LNCAP (cell line): Measurements from ENCODE around the gene RAX2.

Experiments
- TF ChIP-seq, protein P1 (sequence below): fragments of 450-650 bp; IDR thresholded peaks from 2 replicates; pipeline ENCODE4 v1.5.1; 2017; ENCODE audit warnings: mild to moderate bottlenecking

The RAX2 gene

DNA sequence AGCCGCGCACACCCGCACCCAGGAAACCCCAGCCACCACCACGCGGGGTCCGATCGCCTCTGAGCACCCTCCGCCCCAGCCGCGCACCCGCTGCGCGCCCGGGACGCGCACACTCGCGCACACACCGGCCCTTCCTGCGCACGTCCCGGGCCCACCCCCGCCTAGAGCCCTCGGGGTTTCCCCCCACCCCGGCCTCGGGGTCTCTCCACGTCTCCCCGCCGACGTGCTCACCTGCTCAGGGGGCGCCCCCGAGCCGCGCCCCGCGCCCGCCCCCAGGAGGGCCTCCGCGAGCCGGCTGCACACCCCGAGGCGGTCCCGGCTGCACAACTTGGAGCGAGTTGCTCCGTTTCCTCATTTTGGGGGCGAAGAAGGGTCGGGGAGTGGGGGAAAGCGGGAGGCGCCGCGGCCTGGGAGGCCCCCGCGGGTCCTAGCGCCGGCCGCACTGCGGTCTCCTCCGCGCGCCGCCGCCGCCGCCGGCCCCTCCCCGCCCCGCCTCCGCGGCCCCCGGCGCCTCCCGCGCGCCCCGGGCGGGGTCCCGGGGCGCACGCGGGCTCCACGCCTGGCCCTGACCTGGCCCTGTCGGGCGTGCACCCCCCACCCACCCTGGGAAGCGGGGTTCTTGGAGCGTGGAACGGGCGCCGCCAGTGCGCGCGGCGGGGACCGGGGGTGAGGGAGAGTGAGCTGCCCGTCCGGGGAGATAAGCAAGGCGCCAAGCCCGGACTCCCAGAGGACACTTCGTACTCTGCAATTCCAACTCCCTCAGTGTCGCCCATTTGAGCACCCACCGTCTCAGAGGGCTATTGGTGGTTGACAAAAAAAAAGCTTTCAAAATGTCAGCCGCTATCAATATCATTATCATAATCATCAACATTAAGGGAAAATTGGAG is 14.2 kb upstream of the RAX2 start, which contains the start of gene MATK:
Gene MATK, minus strand, starts transcription at position 444 of the 887 bp plus-strand sequence. CDS start 1,246 bp downstream, outside the sequence.
- TF ChIP-seq, protein P1, sequence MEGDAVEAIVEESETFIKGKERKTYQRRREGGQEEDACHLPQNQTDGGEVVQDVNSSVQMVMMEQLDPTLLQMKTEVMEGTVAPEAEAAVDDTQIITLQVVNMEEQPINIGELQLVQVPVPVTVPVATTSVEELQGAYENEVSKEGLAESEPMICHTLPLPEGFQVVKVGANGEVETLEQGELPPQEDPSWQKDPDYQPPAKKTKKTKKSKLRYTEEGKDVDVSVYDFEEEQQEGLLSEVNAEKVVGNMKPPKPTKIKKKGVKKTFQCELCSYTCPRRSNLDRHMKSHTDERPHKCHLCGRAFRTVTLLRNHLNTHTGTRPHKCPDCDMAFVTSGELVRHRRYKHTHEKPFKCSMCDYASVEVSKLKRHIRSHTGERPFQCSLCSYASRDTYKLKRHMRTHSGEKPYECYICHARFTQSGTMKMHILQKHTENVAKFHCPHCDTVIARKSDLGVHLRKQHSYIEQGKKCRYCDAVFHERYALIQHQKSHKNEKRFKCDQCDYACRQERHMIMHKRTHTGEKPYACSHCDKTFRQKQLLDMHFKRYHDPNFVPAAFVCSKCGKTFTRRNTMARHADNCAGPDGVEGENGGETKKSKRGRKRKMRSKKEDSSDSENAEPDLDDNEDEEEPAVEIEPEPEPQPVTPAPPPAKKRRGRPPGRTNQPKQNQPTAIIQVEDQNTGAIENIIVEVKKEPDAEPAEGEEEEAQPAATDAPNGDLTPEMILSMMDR, result no peak

DNA sequence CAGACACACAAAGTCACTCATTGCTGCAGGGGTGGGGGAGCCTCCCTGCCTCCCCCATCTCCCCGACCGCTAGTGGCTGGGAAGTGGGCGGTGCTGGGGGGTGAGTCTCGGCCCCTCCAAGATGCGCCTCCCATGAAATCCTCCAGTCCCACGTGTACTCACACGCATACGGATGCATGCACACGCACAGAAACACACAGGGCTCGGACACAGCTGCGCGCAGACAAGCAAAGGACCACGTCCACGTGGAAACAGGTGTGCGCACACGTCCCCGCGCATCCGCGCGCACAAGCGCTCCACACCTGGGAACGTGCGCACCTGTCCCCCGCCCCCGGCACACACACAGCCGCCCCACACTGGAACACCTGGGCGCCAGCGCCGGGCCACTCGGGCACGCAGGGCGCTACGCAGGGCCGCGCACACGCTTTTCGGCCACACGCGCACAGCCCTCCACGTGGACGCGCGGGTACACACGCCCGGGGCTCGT is 13.5 kb upstream of the RAX2 start:
- TF ChIP-seq, protein P1, result no peak

DNA sequence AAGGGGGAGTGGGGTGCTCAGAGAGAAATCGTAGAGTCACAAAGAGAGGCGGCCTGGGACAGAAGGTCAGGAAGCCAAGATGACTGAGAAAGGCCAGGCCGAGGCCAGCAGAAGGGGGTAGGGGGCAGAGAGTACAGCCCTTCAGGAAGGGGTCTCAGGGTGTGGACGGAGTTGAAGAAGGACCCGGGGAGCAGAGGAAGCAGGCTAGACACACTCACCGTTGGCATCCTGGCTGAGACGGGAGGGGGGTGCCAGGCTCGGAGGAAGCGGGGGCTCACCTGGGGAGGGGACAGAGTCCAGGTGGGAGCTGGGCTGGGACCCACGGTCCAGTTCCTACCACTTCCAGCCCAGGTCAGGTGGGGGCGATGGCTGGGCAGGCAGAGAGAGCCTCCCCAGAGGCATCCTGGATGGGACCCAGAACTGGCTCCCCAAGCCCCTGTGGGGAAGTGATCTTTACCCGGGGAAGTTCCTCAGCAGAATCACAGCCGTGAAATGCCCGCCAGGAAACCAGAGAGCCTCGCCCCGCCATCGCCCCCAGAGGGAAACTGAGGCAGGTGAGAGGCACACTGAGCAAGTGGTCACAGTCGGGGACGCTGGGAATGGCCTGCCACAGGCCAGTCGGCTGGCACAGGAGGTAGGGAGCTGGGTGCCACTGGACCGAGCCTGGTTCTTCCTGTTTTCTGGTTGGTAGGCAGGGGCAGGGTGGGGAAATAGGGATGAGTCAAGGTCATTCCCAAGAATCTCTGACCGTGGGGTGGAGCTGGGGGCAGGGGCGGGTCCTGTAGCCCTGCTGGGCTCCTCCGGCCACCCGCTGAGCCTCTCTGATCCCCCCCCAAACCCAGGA is 12.8 kb upstream of the RAX2 start:
- TF ChIP-seq, protein P1, result no peak

DNA sequence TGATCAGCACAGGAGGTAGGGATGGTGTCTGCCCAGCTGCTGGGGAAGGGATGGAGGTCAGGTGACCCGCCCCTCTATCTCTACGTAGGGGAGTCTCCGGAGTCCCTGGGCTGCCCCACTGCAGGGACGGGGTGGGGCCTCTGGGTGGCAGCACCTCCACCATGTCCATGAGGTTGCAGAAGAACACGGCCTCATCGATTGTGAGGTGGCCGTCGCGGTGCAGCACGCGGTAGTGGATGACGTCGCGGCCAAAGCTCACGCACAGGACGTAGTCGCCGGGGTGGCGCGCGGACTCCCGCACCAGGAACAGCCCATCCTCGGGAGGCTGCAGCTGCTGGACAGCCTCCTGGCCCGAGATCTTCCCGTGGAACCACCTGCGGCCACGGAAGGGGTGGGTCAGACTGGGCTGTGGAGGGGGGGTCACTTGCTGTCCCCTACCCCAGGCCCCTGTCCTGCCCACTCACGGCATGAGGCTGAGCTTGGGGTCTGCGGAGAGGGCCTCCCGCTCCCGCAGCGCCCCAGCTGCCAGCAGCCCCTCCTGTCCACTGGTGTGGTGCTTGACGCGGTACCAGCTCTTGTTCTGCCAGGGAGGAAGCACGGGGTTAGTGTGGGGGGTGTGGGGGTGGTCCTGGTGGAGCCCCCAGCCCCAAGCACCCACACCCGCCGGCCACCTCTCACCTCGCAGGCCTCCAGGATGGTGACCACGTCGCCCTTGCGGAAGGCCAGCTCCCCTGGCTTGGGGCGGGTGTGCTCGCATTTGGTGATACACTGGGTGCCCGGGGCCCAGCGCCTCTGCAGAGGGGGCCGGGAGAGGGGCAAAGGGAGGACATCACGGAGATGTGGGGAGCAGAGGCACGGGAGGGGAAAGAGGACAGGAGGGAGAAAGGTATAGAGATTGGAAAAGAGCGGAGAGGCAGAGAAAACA is 11.9 kb upstream of the RAX2 start:
- TF ChIP-seq, protein P1, result no peak

DNA sequence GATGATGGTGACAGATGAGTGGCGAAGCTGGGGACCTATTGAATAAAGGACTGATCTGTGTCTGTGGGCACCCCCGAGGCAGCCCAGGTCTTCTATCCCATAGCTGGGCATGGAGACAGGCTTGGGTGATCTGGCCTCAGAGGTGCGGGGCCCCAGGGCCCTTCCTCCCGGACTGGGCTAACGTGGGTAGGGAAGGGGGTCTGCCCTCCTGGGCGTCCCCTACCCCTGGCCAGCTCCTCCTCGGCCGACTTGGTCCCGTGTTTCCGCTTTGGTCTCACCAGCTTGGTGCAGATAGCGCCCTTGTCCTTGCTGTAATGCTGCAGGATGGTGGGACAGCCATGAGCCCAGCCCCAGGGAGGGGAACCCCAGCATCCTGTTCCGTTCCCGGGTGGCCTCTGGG is 10.9 kb upstream of the RAX2 start:
- TF ChIP-seq, protein P1, result no peak

DNA sequence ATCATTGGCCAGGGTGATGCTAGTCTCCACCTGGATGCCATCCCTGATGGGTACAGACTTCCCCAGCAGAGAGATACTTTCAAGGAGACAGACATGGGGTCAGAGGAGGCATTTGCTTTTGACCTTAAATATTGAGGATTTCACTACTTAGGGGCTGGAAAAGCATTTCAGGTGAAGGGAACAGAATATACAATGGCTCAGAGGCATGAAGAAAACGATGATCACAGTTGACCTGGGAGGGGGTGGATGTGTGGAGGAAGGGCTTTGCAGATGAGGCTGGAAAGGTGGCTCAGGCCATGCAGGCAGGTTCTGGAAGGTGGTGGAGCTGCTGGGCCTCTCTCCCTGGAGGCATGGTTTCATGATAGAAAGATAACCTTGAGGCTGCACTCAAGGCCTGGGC is 10.3 kb upstream of the RAX2 start:
- TF ChIP-seq, protein P1, result no peak
